Left cardiac atrium (tissue), 4 donors: ENCODE data around the gene ENPP4. TPM values are rescaled to one million over a fixed set of nuclear protein-coding genes. Genes with fewer than 3 reads are reported as not detected.
"Not testable (repeated sequence)": the region's sequence is repeated elsewhere in the genome, so short reads cannot be mapped to it uniquely, and the experiment has no call there.

Experiments used
- ATAC-seq, 2 donors: fragments of 200-7000 bp; cut with Tn5 transposase; one replicate each; pipeline ENCODE4 v1.9.1; 2020; ENCODE audit warnings: mild to moderate bottlenecking in 2 of 2, moderate library complexity in 2 of 2
- DNase-seq: peaks from one replicate; pipeline ENCODE4 v3.0.0-alpha.2; 2020
- intact Hi-C, 2 donors: fragments of 100-400 bp; cut with DNase I; formaldehyde crosslinking; loops; one replicate each; pipeline versions ENCODE4 v1.14.1 to v1.15.1; 2022 to 2023
- long read RNA-seq: library from polyadenylated mRNA; unstranded; transcript quantifications from one replicate; pipeline ENCODE4 v2.0.0, GENCODE V29; 2021
- total RNA-seq, 2 donors: library from RNA; stranded (reverse); fragmentation: NEBNext Ultra II Directional; extraction: Animal tissue kit (Norgen Biotek cat#: 25700); gene quantifications; one replicate each; pipeline ENCODE4 v1.2.1, GENCODE V29; 2021
- donor health status: DM: no; HTN: yes; CAD: no.
- donor health status: DM: no; HTN: yes; CAD: no; lungs with severe emphysema.
- donor health status: DM: yes; HTN: yes; CAD: no.
- donor health status: Dilated cardiomyopathy.

The ENPP4 gene
- total RNA-seq = 10 to 100 TPM; 20.2 to 28.1 TPM
- long read RNA-seq, full-length matches to known transcripts = 29 of 36 reads
- long read RNA-seq, partial matches to known transcripts = 3 of 36 reads
- long read RNA-seq, other reads (novel, unspliced or antisense) = 4 of 36 reads

GRCh38 chr6:46129629-46130511 lies at the start of gene ENPP4:
TSS of gene ENPP4 (plus strand) at chr6:46129989. CDS start at chr6:46139584, 9,595 bp downstream.
- DNase-seq (peak; percentile 91), ATAC-seq (peak; percentile 100)
- intact Hi-C loops = no loop called here

- intact Hi-C loops = no loop called here
- ATAC-seq = no peak
Measured at GRCh38 chr6:46080111-46080510, 49.7 kb upstream of the ENPP4 start.

GRCh38 chr6:46085688-46086087 lies 44.1 kb upstream of the ENPP4 start:
- ATAC-seq, intact Hi-C loops, DNase-seq: not testable (repeated sequence)

More at GRCh38 chr6:46080111-46080510, 49.7 kb upstream of the ENPP4 start:
- DNase-seq = no peak

- ATAC-seq = peak; percentile 56 to 61
- intact Hi-C loops = loop anchor here (1.0 to 10.0 kb wide), 3 partner anchors 117 to 320 kb away; no protein-coding TSS in a partner anchor
- DNase-seq = peak; percentile 52
Measured at GRCh38 chr6:46090115-46091079, 39.4 kb upstream of the ENPP4 start.

- intact Hi-C loops = loop anchor here (5.0 to 10.0 kb wide), 2 partner anchors 116 to 314 kb away; no protein-coding TSS in a partner anchor
- DNase-seq = no peak
- ATAC-seq = no peak
Measured at GRCh38 chr6:46091080-46091478, 38.7 kb upstream of the ENPP4 start.

GRCh38 chr6:46095251-46095650 lies 34.5 kb upstream of the ENPP4 start:
- no peak for ATAC-seq
- DNase-seq = no peak
- intact Hi-C loops = loop anchor here in 1 of 2 donors (10.0 kb wide), 1 partner anchor 310 kb away; no protein-coding TSS in a partner anchor

GRCh38 chr6:46097366-46097765 lies 32.4 kb upstream of the ENPP4 start:
- intact Hi-C loops = loop anchor here in 1 of 2 donors (10.0 kb wide), 1 partner anchor 307 kb away; no protein-coding TSS in a partner anchor
- DNase-seq = no peak
- ATAC-seq = no peak

- intact Hi-C loops = loop anchor here in 1 of 2 donors (10.0 kb wide), 1 partner anchor 306 kb away; no protein-coding TSS in a partner anchor
- ATAC-seq = no peak
Measured at GRCh38 chr6:46098678-46099077, 31.1 kb upstream of the ENPP4 start.

GRCh38 chr6:46099952-46100351 lies 29.8 kb upstream of the ENPP4 start:
- intact Hi-C loops = loop anchor here in 1 of 2 donors (10.0 kb wide), 1 partner anchor 305 kb away; no protein-coding TSS in a partner anchor
- no peak for ATAC-seq
- no peak for DNase-seq

More at GRCh38 chr6:46098678-46099077, 31.1 kb upstream of the ENPP4 start:
- DNase-seq = peak; percentile 20

- DNase-seq = no peak
- intact Hi-C loops = no loop called here
- ATAC-seq = no peak
Measured at GRCh38 chr6:46102123-46102522, 27.7 kb upstream of the ENPP4 start.

- DNase-seq (no peak), ATAC-seq (no peak)
- intact Hi-C loops = no loop called here
Measured at GRCh38 chr6:46103441-46104115, 26.2 kb upstream of the ENPP4 start.

- intact Hi-C loops = no loop called here
- DNase-seq = no peak
- ATAC-seq = no peak
Measured at GRCh38 chr6:46104209-46104608, 25.6 kb upstream of the ENPP4 start.

- intact Hi-C loops = no loop called here
- no peak for ATAC-seq
Measured at GRCh38 chr6:46105568-46105967, 24.2 kb upstream of the ENPP4 start.

GRCh38 chr6:46113370-46113769 lies 16.4 kb upstream of the ENPP4 start:
- no peak for ATAC-seq
- no peak for DNase-seq
- intact Hi-C loops = no loop called here

More at GRCh38 chr6:46105568-46105967, 24.2 kb upstream of the ENPP4 start:
- no peak for DNase-seq

GRCh38 chr6:46115634-46116033 lies 14.2 kb upstream of the ENPP4 start:
- ATAC-seq (no peak), DNase-seq (no peak)
- intact Hi-C loops = no loop called here

- intact Hi-C loops = no loop called here
- DNase-seq (no peak), ATAC-seq (no peak)
Measured at GRCh38 chr6:46116289-46116688, 13.5 kb upstream of the ENPP4 start.

GRCh38 chr6:46118157-46118556 lies 11.6 kb upstream of the ENPP4 start:
- no peak for DNase-seq
- no peak for ATAC-seq
- intact Hi-C loops = no loop called here

- ATAC-seq (no peak), DNase-seq (no peak)
- intact Hi-C loops = no loop called here
Measured at GRCh38 chr6:46118836-46119235, 11.0 kb upstream of the ENPP4 start.
